GM12892 (cell line): ENCODE measurements around the gene SDK2.

Experiments used
- POLR2A ChIP-seq: IDR thresholded peaks from 2 replicates; pipeline ENCODE4 v1.6.1; 2011; ENCODE audit warnings: low read depth, low read length, control low read depth
- TAF1 ChIP-seq: IDR thresholded peaks from 2 replicates; pipeline ENCODE4 v1.6.1; 2011; ENCODE audit warnings: low read depth, mild to moderate bottlenecking, control low read depth, low read length, borderline replicate concordance

DNA sequence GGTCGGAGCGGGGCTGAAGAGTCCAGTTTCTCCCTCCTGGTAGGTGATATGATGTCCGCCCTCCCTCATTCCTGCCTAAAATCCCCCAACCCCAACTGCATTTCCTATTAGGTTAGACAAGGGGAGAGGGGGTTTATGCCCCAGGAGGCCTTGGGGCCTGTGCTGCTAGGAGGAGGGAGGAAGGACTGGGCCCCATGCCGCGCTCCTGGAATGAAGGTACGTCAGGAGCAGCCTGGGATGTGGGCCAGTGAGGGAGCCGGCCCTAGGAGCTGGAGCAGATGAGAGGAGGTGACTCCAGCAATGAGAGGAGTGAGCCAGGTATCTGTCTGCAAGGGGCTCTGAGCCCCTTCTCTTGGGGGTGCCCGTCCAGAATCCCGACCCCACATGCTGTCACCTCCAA is 285.6 kb downstream of the SDK2 start:
- no peak for TF ChIP-seq POLR2A
- no peak for TF ChIP-seq TAF1
